ENCODE results near the gene PLA2G4F. TPM values are rescaled to one million over a fixed set of nuclear protein-coding genes. Genes with fewer than 3 reads are reported as not detected.
A peak's percentile ranks its signal among the peaks of the same experiment; 100 is the strongest.

Gene PLA2G4F
- total and polyA plus RNA-seq, 10 donors = 0.03 TPM; not detected in 9

- WGBS, 5 donors = 83 to 92% (median 88%) methylated on average over 13 to 14 of the region's 14 CpGs
- peak; percentile 64 for DNase-seq
- no peak overlapping the region for H3K27ac ChIP-seq
Observed at GRCh38 chr15:42152196-42152920, 4.1 kb downstream of the PLA2G4F start.

GRCh38 chr15:42151736-42152135, 4.7 kb downstream of the PLA2G4F start:
- 82 to 89% (median 86%) methylated on average over 4 of the region's 4 CpGs for WGBS, 5 donors
- TF ChIP-seq POLR2A (IDR thresholded peaks at IDR 0.05) (no peak), POLR2AphosphoS5 (IDR thresholded peaks at IDR 0.05) (no peak)
- TF ChIP-seq, protein P1, sequence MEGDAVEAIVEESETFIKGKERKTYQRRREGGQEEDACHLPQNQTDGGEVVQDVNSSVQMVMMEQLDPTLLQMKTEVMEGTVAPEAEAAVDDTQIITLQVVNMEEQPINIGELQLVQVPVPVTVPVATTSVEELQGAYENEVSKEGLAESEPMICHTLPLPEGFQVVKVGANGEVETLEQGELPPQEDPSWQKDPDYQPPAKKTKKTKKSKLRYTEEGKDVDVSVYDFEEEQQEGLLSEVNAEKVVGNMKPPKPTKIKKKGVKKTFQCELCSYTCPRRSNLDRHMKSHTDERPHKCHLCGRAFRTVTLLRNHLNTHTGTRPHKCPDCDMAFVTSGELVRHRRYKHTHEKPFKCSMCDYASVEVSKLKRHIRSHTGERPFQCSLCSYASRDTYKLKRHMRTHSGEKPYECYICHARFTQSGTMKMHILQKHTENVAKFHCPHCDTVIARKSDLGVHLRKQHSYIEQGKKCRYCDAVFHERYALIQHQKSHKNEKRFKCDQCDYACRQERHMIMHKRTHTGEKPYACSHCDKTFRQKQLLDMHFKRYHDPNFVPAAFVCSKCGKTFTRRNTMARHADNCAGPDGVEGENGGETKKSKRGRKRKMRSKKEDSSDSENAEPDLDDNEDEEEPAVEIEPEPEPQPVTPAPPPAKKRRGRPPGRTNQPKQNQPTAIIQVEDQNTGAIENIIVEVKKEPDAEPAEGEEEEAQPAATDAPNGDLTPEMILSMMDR (IDR thresholded peaks at IDR 0.05 in 8 of 11, conservative IDR thresholded peaks at IDR 0.05 in 3 of 11) = no peak
- peak; percentile 43 for DNase-seq

More at GRCh38 chr15:42152196-42152920, 4.1 kb downstream of the PLA2G4F start:
- Histone ChIP-seq H3K4me1 (no peaks in the 10 kb centered on the region), H3K9me3 (no peaks in the 10 kb centered on the region), H3K4me3 (no peak overlapping the region), H3K27me3 (replicated peaks in 1 of 7) (peaks cover 0 to 3% (median 0%) of the 10 kb centered on the region in 7 donors), H3K36me3 (no peaks in the 10 kb centered on the region)
- TF ChIP-seq, protein P1 (IDR thresholded peaks at IDR 0.05 in 8 of 11, conservative IDR thresholded peaks at IDR 0.05 in 3 of 11) = no peak
- no peak for TF ChIP-seq POLR2A (IDR thresholded peaks at IDR 0.05)
- intact Hi-C loops (cut with DNase I; ENCODE audit: low total_unique reads) = no loop called here

DNA sequence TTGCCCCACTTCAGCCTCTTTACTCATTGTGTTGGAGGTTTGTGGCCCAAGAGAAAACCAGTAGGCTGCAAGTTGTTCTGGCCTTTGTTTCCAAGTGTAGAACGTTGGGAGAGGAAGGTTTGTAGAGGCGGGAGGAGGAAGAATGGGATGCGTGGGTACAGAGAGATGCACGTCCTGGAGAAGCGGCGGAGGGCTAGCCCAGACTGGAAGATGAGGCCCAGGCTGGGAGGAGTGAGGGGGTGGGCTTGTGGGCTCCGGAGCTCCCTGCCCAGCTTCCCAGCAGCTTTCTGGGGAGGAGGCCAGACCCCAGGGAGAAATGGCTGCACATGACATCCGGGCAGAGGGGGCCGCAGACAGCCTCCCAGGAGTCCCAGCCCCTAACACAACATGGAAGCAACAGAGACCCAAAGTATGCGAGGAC, 5.3 kb downstream of the PLA2G4F start:
- 82 to 89% (median 86%) methylated on average over 9 to 10 of the region's 10 CpGs for WGBS, 5 donors
- Histone ChIP-seq H3K9me3 (no peaks in the 10 kb centered on the region), H3K36me3 (no peaks in the 10 kb centered on the region), H3K27me3 (replicated peaks in 1 of 7) (peaks cover 0 to 3% (median 0%) of the 10 kb centered on the region in 7 donors), H3K27ac (no peak overlapping the region), H3K4me3 (no peak overlapping the region), H3K4me1 (no peaks in the 10 kb centered on the region)
- TF ChIP-seq, protein P1 (IDR thresholded peaks at IDR 0.05 in 8 of 11, conservative IDR thresholded peaks at IDR 0.05 in 3 of 11) = no peak
- TF ChIP-seq POLR2A (IDR thresholded peaks at IDR 0.05) (no peak), POLR2AphosphoS5 (IDR thresholded peaks at IDR 0.05) (no peak)
- intact Hi-C loops (cut with DNase I; ENCODE audit: low total_unique reads) = no loop called here
- peak; percentile 43 for DNase-seq

More at GRCh38 chr15:42151736-42152135, 4.7 kb downstream of the PLA2G4F start:
- Histone ChIP-seq H3K36me3 (no peaks in the 10 kb centered on the region), H3K27ac (no peak overlapping the region), H3K9me3 (no peaks in the 10 kb centered on the region), H3K4me3 (no peak overlapping the region), H3K4me1 (no peaks in the 10 kb centered on the region), H3K27me3 (replicated peaks in 1 of 7) (peaks cover 0 to 3% (median 0%) of the 10 kb centered on the region in 7 donors)
- intact Hi-C loops (cut with DNase I; ENCODE audit: low total_unique reads) = no loop called here

- Histone ChIP-seq H3K27me3 (replicated peaks in 1 of 7) (peaks cover 0 to 3% (median 0%) of the 10 kb centered on the region in 7 donors), H3K4me3 (no peak overlapping the region), H3K4me1 (no peaks in the 10 kb centered on the region), H3K9me3 (no peaks in the 10 kb centered on the region), H3K27ac (no peak overlapping the region), H3K36me3 (no peaks in the 10 kb centered on the region)
- DNase-seq = peak; percentile 57
- WGBS, 5 donors = 83 to 92% (median 87%) methylated on average over 13 to 17 of the region's 17 CpGs
- intact Hi-C loops (cut with DNase I; ENCODE audit: low total_unique reads) = no loop called here
- TF ChIP-seq POLR2AphosphoS5 (IDR thresholded peaks at IDR 0.05) (no peak), POLR2A (IDR thresholded peaks at IDR 0.05) (no peak)
- TF ChIP-seq, protein P1 (IDR thresholded peaks at IDR 0.05 in 8 of 11, conservative IDR thresholded peaks at IDR 0.05 in 3 of 11) = no peak
Observed at GRCh38 chr15:42150219-42150970, 6.0 kb downstream of the PLA2G4F start.
